HT-29 (cell line): Measurements from ENCODE around the gene BATF3. TPM values are rescaled to one million over a fixed set of nuclear protein-coding genes. Genes with fewer than 3 reads are reported as not detected.

Experiments used
- DNase-seq: peaks from one replicate; pipeline ENCODE4 v3.0.0-alpha.2; 2015; ENCODE audit warnings: low spot score
- total RNA-seq: library from RNA; depleted of rRNA; stranded (reverse); fragments of >200 nt; shearing (Covaris generic); gene quantifications from 2 replicates; pipeline ENCODE4 v1.2.3, GENCODE V29; 2014

The BATF3 gene
- total RNA-seq, 1 experiment from 2014 or later = 0.23 TPM

DNA sequence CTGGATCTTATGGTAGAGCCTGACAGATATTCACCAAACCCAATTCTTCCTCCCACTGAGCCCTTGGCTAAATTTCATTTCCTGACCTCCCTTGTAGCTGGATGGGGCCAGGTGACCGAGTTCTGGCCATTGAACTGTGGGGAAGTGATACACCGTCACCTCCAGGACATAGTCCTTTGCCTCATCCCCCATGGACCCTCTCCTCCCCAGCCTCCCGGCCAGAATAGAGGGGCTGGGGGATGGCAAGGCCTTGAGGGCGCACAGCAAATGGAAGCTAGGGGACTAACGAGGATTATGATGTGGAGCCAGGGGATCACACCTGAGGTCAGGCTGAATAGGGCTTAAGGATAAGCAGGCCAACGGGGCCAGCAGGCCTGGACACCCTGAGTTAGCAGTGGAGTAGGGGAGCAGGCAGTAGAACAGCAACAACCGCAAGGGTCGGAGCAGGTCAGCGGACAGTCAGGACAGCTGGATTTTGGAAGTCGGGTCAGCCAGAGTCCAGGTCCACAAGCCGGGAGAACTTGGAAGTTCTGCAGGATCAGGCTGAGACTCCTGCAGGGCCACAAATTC, 15.0 kb downstream of the BATF3 start:
- DNase-seq = no peak

DNA sequence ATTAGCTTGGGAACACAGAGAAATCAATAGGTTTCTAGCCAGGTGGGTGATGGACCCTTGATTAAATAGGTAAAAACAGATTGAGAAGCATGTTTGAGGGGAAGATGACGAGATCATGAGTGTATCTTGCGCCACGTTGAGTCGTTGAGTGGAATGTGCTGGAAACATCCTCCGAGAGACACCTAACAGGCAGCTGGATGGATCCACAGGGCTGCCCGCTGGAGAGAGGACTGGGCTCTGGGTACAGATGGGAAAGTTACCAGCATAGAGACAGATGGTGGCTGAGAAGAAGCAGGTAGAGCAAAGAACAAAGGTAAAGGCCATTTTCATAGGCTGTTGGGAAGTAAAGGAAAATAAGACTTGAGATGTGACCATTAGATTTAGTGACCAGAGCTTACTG, 15.6 kb downstream of the BATF3 start:
- DNase-seq = no peak

DNA sequence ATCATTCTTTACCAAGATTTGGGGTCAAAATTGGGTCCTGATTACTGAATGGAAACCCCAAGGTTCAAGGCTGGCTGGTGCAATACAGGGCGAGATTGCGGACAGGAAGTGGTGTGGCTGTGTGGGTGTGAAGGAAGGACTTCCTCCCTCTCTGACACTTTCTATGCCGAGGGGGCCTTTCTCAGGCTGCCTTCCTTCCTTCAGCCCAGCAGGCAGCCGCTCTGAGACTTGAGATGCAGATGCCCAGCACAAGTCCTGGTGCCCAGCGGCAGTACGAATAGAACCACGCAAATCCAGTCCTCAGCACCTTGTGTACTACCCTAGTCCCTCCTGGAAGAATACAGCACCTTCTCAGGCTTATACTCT, 16.3 kb downstream of the BATF3 start:
- no peak for DNase-seq

DNA sequence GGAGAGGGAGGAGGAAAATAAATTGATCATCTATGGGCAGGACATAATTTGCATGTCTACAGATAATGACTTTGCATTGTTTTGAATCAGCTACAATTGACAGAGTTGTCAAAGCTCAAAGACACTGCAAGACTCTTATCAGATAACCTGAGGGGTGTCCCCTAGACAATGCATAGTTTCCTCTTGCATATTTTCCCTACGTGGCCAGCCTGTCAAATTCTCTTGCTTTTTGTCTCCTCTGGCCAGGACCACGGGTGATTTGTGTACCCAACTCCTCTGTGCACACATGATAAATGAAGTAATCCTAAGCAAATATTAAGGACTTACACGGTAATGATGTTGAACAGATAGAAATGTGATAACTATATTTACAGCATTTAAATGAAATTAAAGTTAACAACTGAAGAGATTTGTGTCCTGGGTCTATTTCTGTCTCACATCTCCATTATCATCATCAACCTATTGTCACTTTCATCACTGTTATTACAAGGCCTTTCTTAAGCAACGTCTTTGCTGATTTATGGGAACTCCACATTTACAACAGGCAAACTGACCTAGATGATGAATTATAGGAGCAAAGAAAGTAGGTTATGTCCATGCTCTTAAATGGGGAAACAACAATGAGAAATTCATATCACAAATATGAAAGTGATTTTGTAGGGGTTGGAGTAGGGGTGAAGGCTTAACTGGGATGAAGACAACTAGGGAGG, 18.8 kb downstream of the BATF3 start:
- DNase-seq = no peak

DNA sequence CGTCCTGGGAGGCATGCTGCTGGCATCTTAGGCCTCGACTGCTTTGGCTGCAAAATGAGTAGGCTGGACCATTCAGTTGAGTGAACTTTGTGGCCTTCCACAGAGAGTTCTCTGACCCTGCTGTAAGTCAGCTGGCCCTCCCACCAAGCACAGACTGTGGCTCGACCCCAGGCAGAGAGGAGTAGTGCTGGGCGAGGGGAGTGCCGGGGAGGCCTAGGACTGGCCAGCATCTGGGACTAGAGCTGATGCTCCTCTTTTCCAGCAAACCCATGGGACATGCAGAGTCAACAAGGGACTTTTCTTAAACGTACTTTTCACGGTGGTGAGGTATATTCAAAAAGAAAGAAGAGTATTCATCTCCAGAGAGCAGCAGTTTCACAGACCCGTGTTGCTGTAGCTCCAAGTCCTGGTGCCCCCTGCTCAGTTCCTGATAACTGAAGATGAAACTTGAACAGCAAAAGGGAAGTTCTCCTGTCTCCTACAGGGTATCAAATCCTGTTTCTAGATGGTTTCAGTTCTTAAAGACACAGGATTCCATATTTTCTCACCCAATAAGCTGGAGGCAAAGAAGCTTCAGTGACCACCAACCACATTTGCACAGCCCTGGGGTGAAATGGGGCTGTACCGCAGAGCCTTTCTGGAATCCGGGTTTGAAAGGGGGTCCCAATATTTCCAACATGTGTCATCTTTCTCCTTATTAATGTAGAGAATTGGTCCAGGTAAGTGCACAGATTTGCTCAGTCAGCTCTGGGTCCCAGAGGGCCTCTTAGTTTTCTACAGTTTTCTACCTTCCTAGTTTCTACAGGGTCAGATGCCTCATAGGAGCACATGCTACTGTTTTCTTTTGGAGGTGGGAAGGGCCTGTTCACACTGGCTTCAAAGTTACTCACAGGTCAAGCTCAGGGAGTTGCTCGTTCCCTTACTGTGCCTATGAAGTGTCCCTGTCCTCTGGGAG, 20.9 kb downstream of the BATF3 start:
- DNase-seq = no peak

DNA sequence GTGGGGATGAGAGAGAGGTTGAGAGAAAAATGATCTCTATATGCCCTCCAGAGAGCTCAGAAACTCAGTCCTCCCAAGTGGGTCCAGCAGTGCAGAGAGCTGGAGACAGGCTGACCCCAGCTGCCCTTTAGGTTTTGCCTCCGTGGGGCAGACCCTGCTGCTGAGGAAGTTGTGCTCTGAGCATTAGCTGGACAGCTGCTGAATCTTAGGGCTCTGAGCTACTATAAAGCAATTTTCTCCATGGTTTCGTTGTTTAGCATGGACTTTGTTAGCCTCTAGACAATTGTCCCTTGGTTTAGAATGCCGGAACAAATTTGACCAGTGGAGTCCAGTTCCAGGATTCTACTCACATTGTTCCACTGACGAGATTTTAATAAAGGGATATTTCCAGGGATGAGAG, 22.1 kb downstream of the BATF3 start:
- DNase-seq = no peak

DNA sequence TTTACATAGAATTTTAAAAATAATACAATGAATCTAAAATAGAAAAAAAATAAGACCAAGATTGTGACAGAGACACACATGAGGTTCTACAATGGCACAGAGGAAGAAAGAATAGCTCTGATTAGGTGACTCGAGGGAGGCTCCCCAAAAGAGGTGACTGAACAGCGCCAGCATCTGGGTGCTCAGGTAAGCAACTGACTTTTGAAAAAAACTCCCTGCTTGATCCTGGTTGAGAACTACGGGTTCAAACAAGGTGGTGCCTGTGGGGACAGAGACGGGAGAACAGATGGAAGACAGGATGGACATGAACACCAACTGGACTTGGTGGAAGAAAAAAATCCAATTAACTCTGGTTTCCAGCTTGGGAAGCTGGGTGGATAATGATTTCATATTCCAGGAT, 22.5 kb downstream of the BATF3 start:
- no peak for DNase-seq

DNA sequence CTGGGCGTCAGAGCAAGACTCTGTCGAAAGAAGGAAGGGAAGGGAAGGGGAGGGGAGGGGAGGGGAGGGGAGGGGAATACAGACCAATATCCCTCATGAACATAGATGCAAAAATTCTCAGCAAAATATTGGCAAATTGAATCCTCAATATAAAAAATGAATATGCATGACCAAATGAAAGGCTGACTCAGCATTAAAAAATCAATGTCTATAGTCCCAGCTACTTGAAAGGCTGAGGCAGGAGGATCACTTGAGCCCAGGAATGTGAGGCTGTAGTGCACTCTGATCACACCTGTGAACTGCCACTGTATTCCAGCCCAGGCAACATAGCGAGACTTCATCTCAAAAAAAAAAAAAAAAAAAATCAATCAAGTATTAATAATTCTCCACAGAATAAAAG, 24.0 kb downstream of the BATF3 start:
- no peak for DNase-seq

DNA sequence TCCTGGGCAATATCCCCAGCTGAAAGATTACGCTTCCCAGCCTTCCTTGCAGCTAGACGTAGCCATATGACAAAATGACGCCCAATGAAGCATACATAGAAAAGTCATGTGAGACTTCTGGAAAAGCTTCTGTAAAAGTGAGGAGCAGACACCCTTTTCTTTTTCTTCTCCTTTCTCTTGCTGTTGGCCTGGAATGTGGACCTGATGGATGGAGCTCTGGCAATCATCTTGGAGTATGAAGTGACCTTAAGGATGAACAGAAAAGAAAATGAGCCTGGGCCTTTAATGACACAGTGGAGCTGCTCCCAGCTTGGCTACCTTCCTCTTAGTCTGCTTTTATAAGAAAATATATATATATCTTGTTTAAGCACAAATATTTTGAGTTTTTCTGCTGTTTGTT, 24.8 kb downstream of the BATF3 start:
- no peak for DNase-seq

DNA sequence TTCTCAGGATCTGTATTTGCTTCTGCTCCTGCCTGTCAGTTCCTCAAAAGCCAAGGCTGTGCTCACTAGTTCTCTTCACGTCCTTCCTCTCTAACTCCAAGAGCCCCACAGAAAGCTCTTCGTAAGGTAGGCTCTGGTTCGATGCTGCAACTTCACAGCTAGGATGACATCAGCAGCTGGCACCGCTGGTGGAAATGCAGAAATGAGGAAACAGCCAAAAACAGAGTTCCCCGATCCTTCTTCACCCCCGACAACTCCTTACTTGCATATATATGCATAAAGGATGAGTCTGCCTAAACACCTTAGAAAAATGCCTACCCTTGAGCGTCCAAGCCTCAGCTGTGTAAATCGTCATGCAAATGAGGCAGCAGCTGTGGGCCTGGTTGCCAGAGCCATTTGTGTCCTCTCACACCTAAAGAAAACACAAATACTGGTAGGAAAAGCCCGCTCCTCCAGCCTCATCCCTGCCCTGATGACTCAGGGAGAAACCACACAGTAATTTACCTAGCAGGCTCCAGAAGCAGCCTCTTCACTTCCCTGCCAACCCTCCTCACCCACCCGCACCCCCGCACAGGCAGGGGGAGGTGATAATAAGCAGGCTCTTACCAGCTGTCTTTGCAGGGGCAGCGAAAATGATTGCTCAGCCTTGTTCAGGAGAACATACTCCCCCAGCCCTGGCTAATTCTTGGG, 28.2 kb downstream of the BATF3 start:
- peak; percentile 50 for DNase-seq

DNA sequence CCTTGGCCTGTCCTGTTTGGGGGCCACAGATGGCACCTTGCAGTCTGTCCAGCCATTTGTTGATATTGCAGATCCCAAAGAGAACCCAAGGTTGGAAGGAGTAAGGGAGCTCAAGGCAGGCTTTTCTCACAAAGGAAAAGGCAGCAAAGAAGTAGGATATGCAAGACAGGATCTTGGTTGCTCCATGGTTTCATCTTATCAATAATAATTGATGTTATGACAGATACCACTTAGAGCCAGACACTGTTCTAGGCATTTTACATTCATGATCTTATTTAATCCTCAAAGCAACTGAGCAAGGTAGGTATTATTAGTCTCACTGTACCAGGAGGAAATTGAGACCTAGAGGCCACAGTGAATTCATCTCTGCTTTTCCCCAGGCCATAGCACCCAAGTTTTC, 28.8 kb downstream of the BATF3 start:
- no peak for DNase-seq

DNA sequence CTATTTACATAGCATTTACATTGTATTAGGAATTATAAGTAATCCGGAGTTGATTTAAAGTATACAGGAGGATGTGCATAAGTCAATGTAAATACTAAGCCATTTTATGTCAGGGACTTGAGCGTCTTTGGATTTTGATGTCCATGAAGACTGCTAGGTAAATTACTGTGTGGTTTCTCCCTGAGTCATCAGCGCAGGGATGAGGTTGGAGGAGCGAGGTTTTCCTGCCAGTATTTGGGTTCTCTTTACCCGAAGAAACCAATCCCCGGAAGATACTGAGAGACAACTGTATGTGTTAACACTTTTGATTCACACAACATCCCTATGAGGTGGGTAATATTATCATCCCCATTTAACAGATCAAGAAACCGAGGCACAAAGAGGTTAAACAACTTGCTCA, 29.3 kb downstream of the BATF3 start:
- DNase-seq = no peak

DNA sequence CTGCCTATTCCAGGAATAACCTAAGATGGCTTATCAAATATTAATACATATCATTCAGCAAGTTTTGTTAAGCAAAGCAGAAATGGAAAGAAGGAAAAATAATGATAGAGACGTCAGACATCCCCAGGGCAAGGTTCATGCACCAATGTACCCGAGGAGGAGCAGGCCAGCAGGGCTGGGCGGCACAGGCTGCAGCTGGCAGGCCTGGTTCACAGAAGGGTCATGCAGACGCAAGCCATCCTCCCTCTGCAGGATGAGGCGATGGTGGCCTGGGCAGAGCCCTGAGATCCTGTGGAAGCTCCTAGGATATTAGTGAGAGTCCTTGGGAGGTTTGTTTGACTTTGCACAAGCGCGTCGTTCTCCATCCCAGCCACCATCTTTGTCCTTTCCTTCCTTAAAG, 30.0 kb downstream of the BATF3 start:
- peak; percentile 32 for DNase-seq

DNA sequence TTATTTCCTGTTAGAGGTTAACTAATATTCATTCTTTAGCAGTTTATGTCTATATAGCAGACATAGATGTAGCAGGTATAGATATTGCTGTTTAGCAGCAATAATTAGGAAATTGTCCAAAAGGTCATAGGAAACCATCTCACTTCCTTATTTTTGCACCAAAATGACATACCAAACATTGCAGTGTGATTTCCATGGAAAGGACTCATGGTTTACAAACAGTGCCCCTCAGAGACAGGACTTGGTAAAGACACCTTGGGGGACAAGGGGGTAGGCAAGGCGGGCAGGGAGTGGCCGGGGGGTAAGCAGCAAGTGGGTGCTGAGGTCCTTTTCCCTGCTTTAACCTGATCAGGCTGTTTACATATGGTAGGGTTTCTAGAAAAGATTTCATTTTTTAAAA, 30.5 kb downstream of the BATF3 start:
- peak; percentile 19 for DNase-seq

DNA sequence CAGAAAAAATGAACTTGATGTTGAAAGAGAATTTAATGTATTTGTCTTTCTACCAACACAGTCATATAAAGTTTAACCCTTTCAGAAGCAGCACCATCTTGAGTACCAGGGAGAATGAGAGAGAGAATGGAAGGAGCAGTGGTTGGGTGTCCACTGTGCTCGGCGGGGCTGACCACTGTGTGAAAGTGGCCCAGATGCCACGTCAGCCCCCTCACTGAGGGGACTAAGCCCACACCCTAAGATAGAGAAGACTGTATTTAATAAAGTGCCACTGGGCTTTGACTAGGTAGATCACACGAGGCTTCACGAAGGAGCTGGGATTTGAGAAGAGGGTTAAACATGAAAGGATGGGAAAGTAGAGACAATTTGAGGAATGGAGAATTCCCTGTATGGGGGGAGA, 31.2 kb downstream of the BATF3 start:
- no peak for DNase-seq

DNA sequence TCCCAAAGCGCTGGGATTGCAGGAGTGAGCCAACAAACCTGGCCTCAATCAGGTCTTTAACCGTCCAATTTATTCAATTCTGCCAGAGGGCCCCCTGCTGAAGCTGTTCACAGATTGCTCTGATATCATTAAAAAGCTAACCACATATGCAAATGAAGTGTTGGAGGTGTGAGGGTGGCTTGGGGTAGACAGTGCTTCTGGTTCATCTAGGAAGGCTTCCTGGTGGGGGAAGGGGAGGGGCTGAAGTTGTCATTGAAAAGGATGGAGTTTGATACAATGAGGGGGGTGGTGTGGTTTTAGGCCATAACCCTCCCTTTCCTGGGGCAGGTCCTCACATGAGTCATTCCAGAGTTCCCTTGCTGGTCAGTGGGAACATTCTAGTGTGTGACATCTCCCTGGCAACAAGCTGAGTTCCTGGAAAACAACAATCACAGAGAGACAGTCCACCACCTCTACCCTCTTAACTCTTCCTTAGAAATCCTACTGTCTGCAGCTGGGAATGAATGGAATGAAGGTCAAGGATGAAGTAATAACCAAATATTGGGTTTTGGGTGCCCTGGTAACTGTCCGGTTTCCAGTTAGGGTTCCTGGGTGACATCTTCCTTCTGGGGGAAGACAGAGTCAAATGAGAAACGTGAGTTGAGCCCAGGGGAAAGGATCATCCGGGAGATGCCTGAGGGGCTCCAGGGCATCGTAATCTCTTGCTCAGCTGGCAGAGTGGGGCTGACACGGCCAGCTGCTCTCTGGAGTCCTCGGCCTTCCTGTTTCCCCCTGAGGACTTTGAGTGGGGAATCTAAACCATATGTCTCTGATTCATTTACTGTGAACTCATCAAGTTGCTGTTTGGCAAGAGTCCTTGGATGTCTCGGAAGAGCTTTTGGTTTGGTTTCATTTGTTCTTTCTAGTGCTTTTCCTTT, 32.2 kb downstream of the BATF3 start:
- DNase-seq = peak; percentile 76

DNA sequence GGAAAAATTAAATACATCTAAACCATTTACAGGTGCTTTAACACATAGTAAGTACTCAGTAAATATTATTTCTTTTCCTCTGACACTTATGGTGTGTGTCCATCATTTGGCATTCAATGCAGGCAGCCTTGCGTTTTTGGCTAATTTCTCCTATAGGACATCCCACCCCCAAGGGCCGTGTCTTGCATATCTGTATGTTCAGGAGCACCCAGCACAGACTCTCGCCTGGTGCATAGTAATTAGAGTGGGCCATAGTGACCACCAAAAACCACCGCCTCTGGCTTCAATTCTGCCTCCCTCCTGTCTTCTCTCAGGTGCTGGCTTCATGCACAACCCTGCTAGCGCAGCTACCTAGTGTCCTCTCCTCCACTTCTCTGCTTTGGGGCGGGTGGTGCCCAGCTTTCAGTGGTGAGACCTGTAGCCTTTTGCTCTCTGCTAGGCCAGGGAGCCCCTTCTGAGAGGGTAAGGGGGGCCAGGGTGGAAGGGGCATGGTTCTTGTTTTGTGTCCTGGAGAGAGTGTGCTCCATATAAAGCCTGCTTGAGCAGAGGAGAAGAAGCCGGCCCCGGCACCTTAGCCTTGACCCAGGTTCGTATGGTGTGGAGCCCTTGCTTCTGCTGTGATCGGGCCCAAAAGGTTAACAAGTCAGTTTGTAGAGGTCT, 33.4 kb downstream of the BATF3 start:
- no peak for DNase-seq

DNA sequence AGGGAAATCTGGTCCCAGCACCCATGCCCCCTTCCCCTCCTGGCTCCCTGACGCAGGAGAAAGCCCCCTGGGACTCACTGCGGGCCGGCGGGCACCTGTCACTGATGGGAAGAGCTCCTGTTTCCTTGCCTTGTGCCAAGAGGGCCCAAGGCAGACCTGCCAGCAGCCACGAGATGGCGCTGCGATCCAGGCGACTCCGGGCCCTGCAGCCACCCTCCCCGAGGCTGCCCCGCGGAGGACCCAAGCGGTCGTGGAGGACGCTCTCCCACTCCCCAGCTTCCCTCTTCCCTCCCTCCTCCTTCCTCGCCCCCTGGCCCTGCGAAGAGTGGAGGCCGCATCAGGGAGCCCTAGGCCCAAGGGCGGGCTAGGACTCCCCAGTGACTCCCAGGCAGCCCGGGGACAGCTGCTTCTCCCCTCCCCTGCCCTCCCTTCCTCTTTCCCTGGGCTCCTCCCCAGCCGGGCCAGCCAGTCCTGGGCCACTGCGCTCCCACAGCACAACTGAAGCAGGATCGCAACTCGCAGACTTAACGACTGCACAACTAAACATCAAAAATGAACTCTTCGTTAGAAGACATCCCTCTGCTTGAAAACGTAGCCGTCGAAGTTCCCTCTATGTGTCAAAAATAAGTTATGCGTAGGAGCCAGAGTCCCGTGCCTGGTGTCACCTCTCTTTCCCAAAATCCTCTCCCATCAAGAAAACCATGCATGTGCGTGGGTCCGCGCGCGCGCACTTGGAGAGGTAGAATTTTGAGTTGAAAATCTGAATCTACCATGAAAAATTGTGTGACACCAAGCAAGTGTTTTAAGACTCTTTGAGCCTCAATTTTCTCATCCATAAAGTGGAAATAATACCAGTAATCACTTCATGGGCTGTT, 34.2 kb downstream of the BATF3 start:
- DNase-seq = peak; percentile 91

DNA sequence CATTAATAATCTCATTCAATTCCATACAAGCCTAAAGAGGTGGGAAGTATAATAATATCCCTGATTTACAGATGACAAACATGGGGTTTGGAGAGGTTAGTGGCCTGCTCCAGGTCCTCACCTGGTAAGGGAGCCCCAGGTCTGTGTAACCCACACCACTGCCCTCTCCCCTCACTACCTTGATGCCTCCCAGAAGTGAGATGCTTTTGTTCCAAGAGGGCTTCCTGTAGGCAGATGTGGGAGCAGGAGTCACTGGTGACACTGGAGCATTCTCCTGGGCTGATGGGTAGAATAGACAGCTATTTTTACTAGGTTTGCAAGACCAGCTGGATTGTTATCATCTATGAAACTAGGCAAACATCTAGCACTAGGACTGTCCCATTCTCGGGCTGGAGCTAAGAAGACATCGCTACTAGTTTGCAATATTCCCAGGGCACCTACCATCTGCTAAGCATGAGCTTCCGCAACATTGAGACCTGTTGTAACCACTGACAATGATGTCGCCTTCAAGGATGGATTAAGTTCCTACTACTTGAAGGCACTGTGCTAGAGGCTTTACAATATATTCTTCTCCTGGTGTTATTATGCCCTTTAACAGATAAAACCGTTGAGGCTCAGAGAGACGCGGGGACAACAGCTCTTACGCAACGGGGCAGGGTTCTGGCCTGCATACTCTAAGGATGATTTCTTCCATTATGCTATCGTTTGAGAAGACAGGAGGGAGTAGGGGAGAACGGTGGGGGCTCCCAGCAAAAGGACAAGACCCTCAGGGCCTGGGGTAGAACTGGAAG, 35.0 kb downstream of the BATF3 start:
- no peak for DNase-seq
